Measurements from ENCODE around the gene U2AF1L4.

U2AF1L4 gene

DNA sequence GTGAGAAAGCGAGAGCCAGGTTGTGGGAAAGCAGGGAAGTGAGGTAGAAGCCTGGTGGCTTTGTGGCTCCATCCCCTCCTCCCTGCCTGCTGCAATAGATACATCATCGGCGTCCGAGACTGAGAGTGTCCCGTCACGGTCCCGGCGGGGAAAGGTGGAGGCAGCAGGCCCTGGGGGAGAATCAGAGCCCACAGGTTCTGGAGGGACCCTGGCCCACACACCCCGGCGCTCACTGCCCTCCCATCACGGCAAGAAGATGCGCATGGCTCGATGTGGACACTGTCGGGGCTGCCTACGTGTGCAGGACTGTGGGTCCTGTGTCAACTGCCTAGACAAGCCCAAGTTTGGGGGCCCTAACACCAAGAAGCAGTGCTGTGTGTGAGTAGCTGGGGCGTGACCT lies 22.3 kb downstream of the U2AF1L4 start:
- in situ Hi-C loops (cut with HindIII; ENCODE audit: low sequenced_read_pairs) = no loop called here
- no peak for DNase-seq (ENCODE audit: low read depth, low spot score)
- TF ChIP-seq, protein P1, sequence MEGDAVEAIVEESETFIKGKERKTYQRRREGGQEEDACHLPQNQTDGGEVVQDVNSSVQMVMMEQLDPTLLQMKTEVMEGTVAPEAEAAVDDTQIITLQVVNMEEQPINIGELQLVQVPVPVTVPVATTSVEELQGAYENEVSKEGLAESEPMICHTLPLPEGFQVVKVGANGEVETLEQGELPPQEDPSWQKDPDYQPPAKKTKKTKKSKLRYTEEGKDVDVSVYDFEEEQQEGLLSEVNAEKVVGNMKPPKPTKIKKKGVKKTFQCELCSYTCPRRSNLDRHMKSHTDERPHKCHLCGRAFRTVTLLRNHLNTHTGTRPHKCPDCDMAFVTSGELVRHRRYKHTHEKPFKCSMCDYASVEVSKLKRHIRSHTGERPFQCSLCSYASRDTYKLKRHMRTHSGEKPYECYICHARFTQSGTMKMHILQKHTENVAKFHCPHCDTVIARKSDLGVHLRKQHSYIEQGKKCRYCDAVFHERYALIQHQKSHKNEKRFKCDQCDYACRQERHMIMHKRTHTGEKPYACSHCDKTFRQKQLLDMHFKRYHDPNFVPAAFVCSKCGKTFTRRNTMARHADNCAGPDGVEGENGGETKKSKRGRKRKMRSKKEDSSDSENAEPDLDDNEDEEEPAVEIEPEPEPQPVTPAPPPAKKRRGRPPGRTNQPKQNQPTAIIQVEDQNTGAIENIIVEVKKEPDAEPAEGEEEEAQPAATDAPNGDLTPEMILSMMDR (IDR thresholded peaks at IDR 0.05; ENCODE audit: low read depth, low read length) = no peak
- no peak overlapping the region for H3K4me3 ChIP-seq (ENCODE audit: low read depth, low read length)

DNA sequence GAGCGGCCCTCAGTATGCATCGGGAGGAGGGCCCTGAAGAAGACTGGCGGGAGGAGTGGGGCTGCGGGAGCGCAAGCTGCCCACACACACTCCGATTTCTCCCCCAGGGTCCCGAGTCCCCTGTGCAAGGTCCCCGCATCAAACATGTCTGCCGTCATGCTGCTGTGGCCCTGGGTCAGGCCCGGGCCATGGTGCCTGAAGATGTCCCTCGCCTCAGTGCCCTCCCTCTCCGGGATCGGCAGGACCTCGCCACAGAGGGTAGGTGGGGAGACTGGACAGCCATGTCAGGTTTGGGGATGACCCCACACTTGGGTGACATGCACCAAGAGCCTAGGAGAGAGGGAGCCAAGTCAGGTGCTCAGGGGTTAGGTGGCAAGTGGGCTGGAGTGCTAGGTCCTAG lies 22.8 kb downstream of the U2AF1L4 start:
- TF ChIP-seq, protein P1 (IDR thresholded peaks at IDR 0.05; ENCODE audit: low read depth, low read length) = no peak
- in situ Hi-C loops (cut with HindIII; ENCODE audit: low sequenced_read_pairs) = no loop called here
- no peak for DNase-seq (ENCODE audit: low read depth, low spot score)
- no peak overlapping the region for H3K4me3 ChIP-seq (ENCODE audit: low read depth, low read length)

- TF ChIP-seq, protein P1 (IDR thresholded peaks at IDR 0.05; ENCODE audit: low read depth, low read length) = no peak
- H3K4me3 ChIP-seq (ENCODE audit: low read depth, low read length) = no peak overlapping the region
- no peak for DNase-seq (ENCODE audit: low read depth, low spot score)
- in situ Hi-C loops (cut with HindIII; ENCODE audit: low sequenced_read_pairs) = no loop called here
Observed at GRCh38 chr19:35721374-35721773, 23.8 kb downstream of the U2AF1L4 start.

- DNase-seq (ENCODE audit: low read depth, low spot score) = no peak
- in situ Hi-C loops (cut with HindIII; ENCODE audit: low sequenced_read_pairs) = no loop called here
- no peak overlapping the region for H3K4me3 ChIP-seq (ENCODE audit: low read depth, low read length)
- TF ChIP-seq, protein P1 (IDR thresholded peaks at IDR 0.05; ENCODE audit: low read depth, low read length) = no peak
Observed at GRCh38 chr19:35720648-35721047, 24.6 kb downstream of the U2AF1L4 start.

DNA sequence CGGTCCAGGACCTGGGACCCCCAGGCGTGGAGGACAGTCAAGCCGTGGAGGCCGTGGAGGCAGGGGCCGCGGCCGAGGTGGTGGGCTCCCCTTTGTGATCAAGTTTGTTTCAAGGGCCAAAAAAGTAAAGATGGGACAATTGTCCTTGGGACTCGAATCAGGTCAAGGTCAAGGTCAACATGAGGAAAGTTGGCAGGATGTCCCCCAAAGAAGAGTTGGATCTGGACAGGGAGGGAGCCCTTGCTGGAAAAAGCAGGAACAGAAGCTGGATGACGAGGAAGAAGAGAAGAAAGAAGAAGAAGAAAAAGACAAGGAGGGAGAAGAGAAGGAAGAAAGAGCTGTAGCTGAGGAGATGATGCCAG lies 25.1 kb downstream of the U2AF1L4 start:
- in situ Hi-C loops (cut with HindIII; ENCODE audit: low sequenced_read_pairs) = no loop called here
- no peak for DNase-seq (ENCODE audit: low read depth, low spot score)
- TF ChIP-seq, protein P1 (IDR thresholded peaks at IDR 0.05; ENCODE audit: low read depth, low read length) = no peak
- H3K4me3 ChIP-seq (ENCODE audit: low read depth, low read length) = no peak overlapping the region

DNA sequence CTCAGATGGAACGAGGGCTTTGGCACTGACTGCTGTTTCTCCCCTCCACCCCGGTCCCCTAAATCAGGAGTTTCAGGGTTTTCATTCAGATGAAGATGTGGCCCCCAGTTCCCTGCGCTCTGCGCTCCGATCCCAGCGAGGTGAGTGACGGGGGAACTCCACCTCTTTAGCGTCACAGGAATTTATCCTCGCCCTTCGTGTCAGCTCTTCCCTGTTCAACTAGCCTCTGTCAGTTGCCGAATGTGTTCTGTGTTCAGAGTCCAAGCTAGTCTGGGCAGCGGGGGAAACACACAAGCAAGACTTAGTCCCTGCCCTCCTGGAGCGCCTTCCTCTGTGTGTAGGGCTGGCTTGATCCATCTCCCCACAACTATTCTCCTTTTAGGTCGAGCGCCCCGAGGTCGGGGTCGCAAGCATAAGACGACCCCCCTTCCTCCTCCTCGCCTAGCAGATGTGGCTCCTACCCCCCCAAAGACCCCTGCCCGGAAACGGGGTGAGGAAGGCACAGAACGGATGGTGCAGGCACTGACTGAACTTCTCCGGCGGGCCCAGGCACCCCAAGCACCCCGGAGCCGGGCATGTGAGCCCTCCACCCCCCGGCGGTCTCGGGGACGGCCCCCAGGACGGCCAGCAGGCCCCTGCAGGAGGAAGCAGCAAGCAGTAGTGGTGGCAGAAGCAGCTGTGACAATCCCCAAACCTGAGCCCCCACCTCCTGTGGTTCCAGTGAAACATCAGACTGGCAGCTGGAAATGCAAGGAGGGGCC lies 25.6 kb downstream of the U2AF1L4 start:
- TF ChIP-seq, protein P1 (IDR thresholded peaks at IDR 0.05; ENCODE audit: low read depth, low read length) = no peak
- DNase-seq (ENCODE audit: low read depth, low spot score) = no peak
- H3K4me3 ChIP-seq (ENCODE audit: low read depth, low read length) = peak overlapping the region; percentile 82
- in situ Hi-C loops (cut with HindIII; ENCODE audit: low sequenced_read_pairs) = no loop called here
